Measurements from ENCODE around the gene RILPL1. TPM values are rescaled to one million over a fixed set of nuclear protein-coding genes. Genes with fewer than 3 reads are reported as not detected.

RILPL1 gene
- total and polyA plus RNA-seq, 10 of the 15 experiments (the other 5 are each of a cell fraction or from before 2014, with no cell fraction given) = 0.05 to 0.61 (median 0.25) TPM

GRCh38 chr12:123427036-123427769 lies 106.3 kb downstream of the RILPL1 start (continued):
- no peak for TF ChIP-seq ZBTB33 (IDR thresholded peaks at IDR 0.05)
- TF ChIP-seq, protein P1, sequence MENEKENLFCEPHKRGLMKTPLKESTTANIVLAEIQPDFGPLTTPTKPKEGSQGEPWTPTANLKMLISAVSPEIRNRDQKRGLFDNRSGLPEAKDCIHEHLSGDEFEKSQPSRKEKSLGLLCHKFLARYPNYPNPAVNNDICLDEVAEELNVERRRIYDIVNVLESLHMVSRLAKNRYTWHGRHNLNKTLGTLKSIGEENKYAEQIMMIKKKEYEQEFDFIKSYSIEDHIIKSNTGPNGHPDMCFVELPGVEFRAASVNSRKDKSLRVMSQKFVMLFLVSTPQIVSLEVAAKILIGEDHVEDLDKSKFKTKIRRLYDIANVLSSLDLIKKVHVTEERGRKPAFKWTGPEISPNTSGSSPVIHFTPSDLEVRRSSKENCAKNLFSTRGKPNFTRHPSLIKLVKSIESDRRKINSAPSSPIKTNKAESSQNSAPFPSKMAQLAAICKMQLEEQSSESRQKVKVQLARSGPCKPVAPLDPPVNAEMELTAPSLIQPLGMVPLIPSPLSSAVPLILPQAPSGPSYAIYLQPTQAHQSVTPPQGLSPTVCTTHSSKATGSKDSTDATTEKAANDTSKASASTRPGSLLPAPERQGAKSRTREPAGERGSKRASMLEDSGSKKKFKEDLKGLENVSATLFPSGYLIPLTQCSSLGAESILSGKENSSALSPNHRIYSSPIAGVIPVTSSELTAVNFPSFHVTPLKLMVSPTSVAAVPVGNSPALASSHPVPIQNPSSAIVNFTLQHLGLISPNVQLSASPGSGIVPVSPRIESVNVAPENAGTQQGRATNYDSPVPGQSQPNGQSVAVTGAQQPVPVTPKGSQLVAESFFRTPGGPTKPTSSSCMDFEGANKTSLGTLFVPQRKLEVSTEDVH (IDR thresholded peaks at IDR 0.05; ENCODE audit: low read depth, partially characterized antibody) = no peak
- TF ChIP-seq HSF1 (IDR thresholded peaks at IDR 0.05; ENCODE audit: low read depth, low read length) = no peak
- peak in 1 of 2 experiments; percentile 82; a peak in 2 of 4 replicates for TF ChIP-seq SRF (IDR thresholded peaks at IDR 0.05; ENCODE audit: low read depth in 2 of 2, low read length in 2 of 2)
- peak; percentile 66 for TF ChIP-seq CBFB (IDR thresholded peaks at IDR 0.05; ENCODE audit: low read depth)
- TF ChIP-seq SUPT20H (IDR thresholded peaks at IDR 0.05; ENCODE audit: borderline replicate concordance, control insufficient read depth, low read depth, low read length) = no peak
- 0 out of 2 replicates have a peak, but pooled peaks have one; percentile 45 for TF ChIP-seq NFYB (IDR thresholded peaks at IDR 0.05; ENCODE audit: insufficient read depth, low read depth, low read length)
- no peak for TF ChIP-seq NFXL1 (IDR thresholded peaks at IDR 0.05; ENCODE audit: borderline replicate concordance)
- TF ChIP-seq ASH2L (IDR thresholded peaks at IDR 0.05; ENCODE audit: borderline replicate concordance, low read depth) = no peak
- no peak for TF ChIP-seq PRDM15 (CRISPR knock-in tag; IDR thresholded peaks at IDR 0.05)
- peak; percentile 70 for TF ChIP-seq SP1 (IDR thresholded peaks at IDR 0.05; ENCODE audit: low read depth, low read length)
- no peak for TF ChIP-seq HDAC6 (IDR thresholded peaks at IDR 0.05; ENCODE audit: unreplicated experiment)
- TF ChIP-seq POLR2AphosphoS2 (IDR thresholded peaks at IDR 0.05; ENCODE audit: low read depth, low read length) = no peak
- TF ChIP-seq WRNIP1 (IDR thresholded peaks at IDR 0.05; ENCODE audit: borderline replicate concordance, low read depth, low read length) = no peak
- TF ChIP-seq CHD2 (IDR thresholded peaks at IDR 0.05; ENCODE audit: borderline replicate concordance, low read depth, low read length) = peak; percentile 73; the same call in 1 of the 2 replicates
- no peak for TF ChIP-seq CBX3 (IDR thresholded peaks at IDR 0.05; ENCODE audit: borderline replicate concordance, low read depth)
- no peak for TF ChIP-seq YBX1 (IDR thresholded peaks at IDR 0.05)
- TF ChIP-seq RUNX3 (IDR thresholded peaks at IDR 0.05; ENCODE audit: low read length) = peak; percentile 80
- TF ChIP-seq MTA2 (IDR thresholded peaks at IDR 0.05; ENCODE audit: low read depth) = no peak
- TF ChIP-seq NFYA (IDR thresholded peaks at IDR 0.05; ENCODE audit: borderline replicate concordance, low read depth, low read length) = no peak

Data from GM12878 (cell line).